ENCODE results near the gene VSTM4. TPM values are rescaled to one million over a fixed set of nuclear protein-coding genes. Genes with fewer than 3 reads are reported as not detected.
A peak's percentile ranks its signal among the peaks of the same experiment; 100 is the strongest.

The VSTM4 gene
- total and polyA plus RNA-seq, 12 donors, result 15.1 to 136 (median 60.3) TPM

- peaks cover 0 to 9% of the 10 kb centered on the region in 2 donors for H3K36me3 ChIP-seq (replicated peaks in 1 of 2)
- H3K9me3 ChIP-seq (replicated peaks in 1 of 3), result no peaks in the 10 kb centered on the region
- WGBS, 4 donors, result 22 to 37% (median 28%) methylated on average over 4 to 7 of the region's 7 CpGs
- TF ChIP-seq POLR2A (IDR thresholded peaks at IDR 0.05) (no peak), CTCF (IDR thresholded peaks at IDR 0.05) (no peak)
- peak overlapping the region in 4 of 5 donors; percentile 21 to 73 (median 54) for H3K27ac ChIP-seq
- peaks cover 39 to 71% of the 10 kb centered on the region in 2 donors for H3K4me1 ChIP-seq (replicated peaks in 1 of 2)
- no peaks in the 10 kb centered on the region for H3K27me3 ChIP-seq
- intact Hi-C loops (cut with DNase I), result no loop called here
- DNase-seq, result peak in 6 of 7 donors; percentile 71 to 86 (median 81)
- H3K4me3 ChIP-seq, result no peak overlapping the region
Measured at GRCh38 chr10:49106451-49106850, 8.9 kb downstream of the VSTM4 start.

- Histone ChIP-seq H3K27me3 (no peaks in the 10 kb centered on the region), H3K36me3 (replicated peaks in 1 of 2) (peaks cover 0 to 9% of the 10 kb centered on the region in 2 donors), H3K27ac (peak overlapping the region in 1 of 5 donors; percentile 48), H3K9me3 (replicated peaks in 1 of 3) (no peaks in the 10 kb centered on the region), H3K4me3 (no peak overlapping the region), H3K4me1 (replicated peaks in 1 of 2) (peaks cover 30 to 61% of the 10 kb centered on the region in 2 donors)
- TF ChIP-seq POLR2A (IDR thresholded peaks at IDR 0.05), result no peak
- DNase-seq, result no peak
- WGBS, 4 donors, result 62 to 87% (median 84%) methylated on average over 4 of the region's 4 CpGs
- intact Hi-C loops (cut with DNase I), result no loop called here
Measured at GRCh38 chr10:49105076-49105475, 10.2 kb downstream of the VSTM4 start.

GRCh38 chr10:49104323-49104722, 11.0 kb downstream of the VSTM4 start:
- H3K4me1 ChIP-seq (replicated peaks in 1 of 2), result peaks cover 25 to 65% of the 10 kb centered on the region in 2 donors
- peak overlapping the region in 2 of 5 donors; percentile 40 to 48 for H3K27ac ChIP-seq
- no peak for DNase-seq
- no peak overlapping the region for H3K4me3 ChIP-seq
- intact Hi-C loops (cut with DNase I), result no loop called here
- H3K27me3 ChIP-seq, result no peaks in the 10 kb centered on the region
- peaks cover 0 to 9% of the 10 kb centered on the region in 2 donors for H3K36me3 ChIP-seq (replicated peaks in 1 of 2)
- 75 to 84% (median 80%) methylated on average over 5 of the region's 5 CpGs for WGBS, 4 donors
- no peaks in the 10 kb centered on the region for H3K9me3 ChIP-seq (replicated peaks in 1 of 3)
- TF ChIP-seq CTCF (IDR thresholded peaks at IDR 0.05) (no peak), POLR2A (IDR thresholded peaks at IDR 0.05) (no peak)

GRCh38 chr10:49103761-49104160, 11.6 kb downstream of the VSTM4 start:
- peaks cover 25 to 65% of the 10 kb centered on the region in 2 donors for H3K4me1 ChIP-seq (replicated peaks in 1 of 2)
- WGBS, 4 donors, result 73 to 80% (median 78%) methylated on average over 4 of the region's 4 CpGs
- intact Hi-C loops (cut with DNase I), result no loop called here
- no peaks in the 10 kb centered on the region for H3K27me3 ChIP-seq
- H3K36me3 ChIP-seq (replicated peaks in 1 of 2), result peaks cover 0 to 9% of the 10 kb centered on the region in 2 donors
- no peak overlapping the region for H3K4me3 ChIP-seq
- no peak for TF ChIP-seq POLR2A (IDR thresholded peaks at IDR 0.05)
- H3K27ac ChIP-seq, result peak overlapping the region in 2 of 5 donors; percentile 14 to 48
- DNase-seq, result no peak
- no peaks in the 10 kb centered on the region for H3K9me3 ChIP-seq (replicated peaks in 1 of 3)

- WGBS, 4 donors, result 86 to 91% (median 89%) methylated on average over 8 of the region's 8 CpGs
- Histone ChIP-seq H3K27ac (no peak overlapping the region), H3K9me3 (replicated peaks in 1 of 3) (no peaks in the 10 kb centered on the region), H3K4me3 (no peak overlapping the region), H3K4me1 (replicated peaks in 1 of 2) (peaks cover 4 to 49% of the 10 kb centered on the region in 2 donors), H3K27me3 (no peaks in the 10 kb centered on the region), H3K36me3 (replicated peaks in 1 of 2) (no peaks in the 10 kb centered on the region)
- TF ChIP-seq POLR2A (IDR thresholded peaks at IDR 0.05) (no peak), CTCF (IDR thresholded peaks at IDR 0.05) (no peak)
- no peak for DNase-seq
- intact Hi-C loops (cut with DNase I), result no loop called here
Measured at GRCh38 chr10:49099046-49099445, 16.3 kb downstream of the VSTM4 start.

Data from adrenal gland (tissue), 12 donors.